Type B pancreatic cell (in vitro differentiated cells): ENCODE data around the gene MMP7. TPM values are rescaled to one million over a fixed set of nuclear protein-coding genes. Genes with fewer than 3 reads are reported as not detected.

ENCODE experiments used
- DNase-seq: peaks from one replicate; pipeline ENCODE4 v3.0.0; 2021; ENCODE audit warnings: mixed read lengths; ENCODE audit not compliant: unreplicated experiment; ENCODE audit errors: extremely low spot score
- H3K27ac Mint-ChIP-seq: 2 replicates; pipeline ENCODE4 v1.8.0; 2021; ENCODE audit warnings: mild to moderate bottlenecking, mixed read lengths
- H3K27me3 Mint-ChIP-seq: 2 replicates; pipeline ENCODE4 v1.8.0; 2021; ENCODE audit warnings: mixed read lengths
- H3K36me3 Mint-ChIP-seq: 2 replicates; pipeline ENCODE4 v1.8.0; 2021; ENCODE audit warnings: mixed read lengths
- H3K4me1 Mint-ChIP-seq: one replicate; pipeline ENCODE4 v1.8.0; 2021; ENCODE audit warnings: mixed read lengths; ENCODE audit not compliant: unreplicated experiment
- H3K4me3 Mint-ChIP-seq: 2 replicates; pipeline ENCODE4 v1.8.0; 2021; ENCODE audit warnings: mild to moderate bottlenecking, mixed read lengths
- H3K9me3 Mint-ChIP-seq: 2 replicates; pipeline ENCODE4 v1.8.0; 2021; ENCODE audit warnings: mixed read lengths
- CTCF ChIP-seq: fragments of 200-600 bp; sonication (generic); conservative IDR thresholded peaks from 2 replicates; pipeline ENCODE4 v1.5.0; 2021; ENCODE audit warnings: antibody characterized with exemption, mild to moderate bottlenecking
- total RNA-seq: library from RNA; stranded (reverse); gene quantifications from 2 replicates; pipeline ENCODE4 v1.2.1, GENCODE V29; 2021; ENCODE audit warnings: low replicate concordance

Gene MMP7
- total RNA-seq, 1 donor from 2014 or later, result 3.5 TPM

- DNase-seq, result no peak
- Mint-ChIP-seq H3K36me3 (no peaks in the 10 kb centered on the region), H3K4me1 (peaks cover 7% of the 10 kb centered on the region), H3K4me3 (no peak overlapping the region), H3K9me3 (no peaks in the 10 kb centered on the region), H3K27me3 (no peaks in the 10 kb centered on the region), H3K27ac (no peak overlapping the region)
- no peak for TF ChIP-seq CTCF
Observed at GRCh38 chr11:102487214-102487613, 43.3 kb downstream of the MMP7 start.

GRCh38 chr11:102486584-102486983 is 44.0 kb downstream of the MMP7 start:
- H3K4me1 Mint-ChIP-seq, result peaks cover 7% of the 10 kb centered on the region
- TF ChIP-seq CTCF, result no peak
- no peak overlapping the region for H3K27ac Mint-ChIP-seq
- H3K27me3 Mint-ChIP-seq, result no peaks in the 10 kb centered on the region
- no peak overlapping the region for H3K4me3 Mint-ChIP-seq
- H3K9me3 Mint-ChIP-seq, result no peaks in the 10 kb centered on the region
- H3K36me3 Mint-ChIP-seq, result no peaks in the 10 kb centered on the region
- DNase-seq, result no peak

- no peak for TF ChIP-seq CTCF
- Mint-ChIP-seq H3K4me1 (peaks cover 7% of the 10 kb centered on the region), H3K27ac (no peak overlapping the region), H3K27me3 (no peaks in the 10 kb centered on the region), H3K9me3 (no peaks in the 10 kb centered on the region), H3K4me3 (no peak overlapping the region), H3K36me3 (no peaks in the 10 kb centered on the region)
- DNase-seq, result no peak
Observed at GRCh38 chr11:102485095-102485722, 45.3 kb downstream of the MMP7 start.

- no peaks in the 10 kb centered on the region for H3K9me3 Mint-ChIP-seq
- H3K4me3 Mint-ChIP-seq, result no peak overlapping the region
- H3K4me1 Mint-ChIP-seq, result no peaks in the 10 kb centered on the region
- no peak for DNase-seq
- no peaks in the 10 kb centered on the region for H3K27me3 Mint-ChIP-seq
- TF ChIP-seq CTCF, result no peak
- no peak overlapping the region for H3K27ac Mint-ChIP-seq
- H3K36me3 Mint-ChIP-seq, result no peaks in the 10 kb centered on the region
Observed at GRCh38 chr11:102482433-102482832, 48.1 kb downstream of the MMP7 start.

GRCh38 chr11:102479733-102480132 is 50.8 kb downstream of the MMP7 start:
- no peak for TF ChIP-seq CTCF
- H3K27me3 Mint-ChIP-seq, result no peaks in the 10 kb centered on the region
- no peaks in the 10 kb centered on the region for H3K36me3 Mint-ChIP-seq
- H3K4me1 Mint-ChIP-seq, result peaks cover 10% of the 10 kb centered on the region
- no peak overlapping the region for H3K27ac Mint-ChIP-seq
- no peak overlapping the region for H3K4me3 Mint-ChIP-seq
- no peaks in the 10 kb centered on the region for H3K9me3 Mint-ChIP-seq
- no peak for DNase-seq
